Gastrocnemius medialis (tissue), 4 donors: ENCODE results near the gene ATG10. TPM values are rescaled to one million over a fixed set of nuclear protein-coding genes. Genes with fewer than 3 reads are reported as not detected.
"Not testable (repeated sequence)": the region's sequence is repeated elsewhere in the genome, so short reads cannot be mapped to it uniquely, and the experiment has no call there.

Experiments
- ATAC-seq, 2 donors: fragments of 150-250 bp; one replicate each; pipeline ENCODE4 v1.9.1; 2016
- DNase-seq, 2 donors: peaks; one replicate each; pipeline ENCODE4 v3.0.0-alpha.2; 2019
- H3K27ac ChIP-seq, 4 donors: fragments of 200-600 bp; sonication (generic); 1 replicate in 1 of 4; 2 replicates in 3 of 4; pipeline ENCODE4 v1.5.1; 2016 to 2018; ENCODE audit warnings: mild to moderate bottlenecking in 2 of 4, moderate library complexity in 1 of 4
- H3K27me3 ChIP-seq, 3 donors: fragments of 200-600 bp; sonication (generic) in 2 of 3; 1 replicate in 1 of 3; 2 replicates in 2 of 3; pipeline versions ENCODE4 v1.5.1 to v1.6.0; 2016 to 2019; ENCODE audit warnings: mild to moderate bottlenecking in 1 of 3, moderate library complexity in 1 of 3
- H3K36me3 ChIP-seq, 2 donors: fragments of 200-600 bp; sonication (generic) in 1 of 2; one replicate each; pipeline ENCODE4 v1.5.1; 2017 to 2018
- H3K4me1 ChIP-seq, 2 donors: fragments of 200-600 bp; sonication (generic) in 1 of 2; one replicate each; pipeline ENCODE4 v1.5.1; 2016 to 2017; ENCODE audit warnings: mild to moderate bottlenecking in 2 of 2
- H3K4me3 ChIP-seq, 4 donors: fragments of 200-600 bp; sonication (generic) in 3 of 4; 1 replicate in 1 of 4; 2 replicates in 3 of 4; pipeline ENCODE4 v1.5.1; 2016 to 2019; ENCODE audit warnings: mild to moderate bottlenecking in 2 of 4
- H3K9me3 ChIP-seq, 3 donors: fragments of 200-600 bp; sonication (generic) in 2 of 3; 1 replicate in 1 of 3; 2 replicates in 2 of 3; pipeline ENCODE4 v1.5.1; 2016 to 2019
- POLR2A ChIP-seq, 2 donors: fragments of 450-650 bp; IDR thresholded peaks; one replicate each; pipeline ENCODE4 v1.6.1; 2017; ENCODE audit warnings: antibody characterized with exemption in 2 of 2, mild to moderate bottlenecking in 2 of 2, moderate library complexity in 2 of 2
- in situ Hi-C, 4 donors: fragments of 200-750 bp; cut with MboI; loops; one replicate each; pipeline versions ENCODE4 v1.15.0 to v1.8.0; 2017; ENCODE audit warnings: low sequenced_read_pairs in 4 of 4
- intact Hi-C: fragments of 100-400 bp; cut with DNase I; formaldehyde crosslinking; loops from one replicate; pipeline ENCODE4 v1.15.1; 2023; ENCODE audit warnings: low total_unique reads
- total RNA-seq, 4 donors: library from RNA; depleted of rRNA; stranded (reverse); fragments of >200 nt; gene quantifications; one replicate each; pipeline versions ENCODE4 v1.1.0 to v1.2.3, GENCODE V29; 2016
- TF ChIP-seq, protein P1 (sequence below), 5 experiments: fragments of 450-650 bp in 3 of 5; fragments of 200-600 bp in 2 of 5; sonication (generic) in 2 of 5; IDR thresholded peaks in 4 of 5; conservative IDR thresholded peaks in 1 of 5; 1 replicate in 4 of 5; 2 replicates in 1 of 5; pipeline ENCODE4 v1.5.1; 2016 to 2019; ENCODE audit warnings: antibody characterized with exemption in 5 of 5, mild to moderate bottlenecking in 3 of 5, moderate library complexity in 3 of 5

The ATG10 gene
- total RNA-seq, 4 donors from 2014 or later, result 2.9 to 8.5 (median 6.0) TPM

DNA sequence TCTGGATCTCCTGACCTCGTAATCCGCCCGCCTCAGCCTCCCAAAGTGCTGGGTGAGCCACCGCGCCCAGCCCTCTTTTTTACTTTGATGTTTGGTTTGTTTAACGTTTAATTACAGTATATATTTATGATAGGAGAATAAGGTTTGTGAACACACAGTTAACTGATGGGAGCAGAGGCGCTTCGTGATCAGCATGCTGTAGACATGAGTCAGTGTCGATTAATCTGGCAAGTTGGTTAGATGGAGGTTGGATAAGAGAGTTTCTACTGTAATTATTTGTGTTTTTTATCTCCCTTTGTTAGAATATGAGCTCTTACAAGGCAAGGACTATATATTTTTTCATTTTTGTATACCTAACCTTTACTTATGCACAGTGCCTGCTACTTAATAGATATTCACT lies 14.3 kb downstream of the ATG10 start:
- H3K27me3 ChIP-seq, result no peaks in the 10 kb centered on the region
- no peak for DNase-seq
- TF ChIP-seq, protein P1, sequence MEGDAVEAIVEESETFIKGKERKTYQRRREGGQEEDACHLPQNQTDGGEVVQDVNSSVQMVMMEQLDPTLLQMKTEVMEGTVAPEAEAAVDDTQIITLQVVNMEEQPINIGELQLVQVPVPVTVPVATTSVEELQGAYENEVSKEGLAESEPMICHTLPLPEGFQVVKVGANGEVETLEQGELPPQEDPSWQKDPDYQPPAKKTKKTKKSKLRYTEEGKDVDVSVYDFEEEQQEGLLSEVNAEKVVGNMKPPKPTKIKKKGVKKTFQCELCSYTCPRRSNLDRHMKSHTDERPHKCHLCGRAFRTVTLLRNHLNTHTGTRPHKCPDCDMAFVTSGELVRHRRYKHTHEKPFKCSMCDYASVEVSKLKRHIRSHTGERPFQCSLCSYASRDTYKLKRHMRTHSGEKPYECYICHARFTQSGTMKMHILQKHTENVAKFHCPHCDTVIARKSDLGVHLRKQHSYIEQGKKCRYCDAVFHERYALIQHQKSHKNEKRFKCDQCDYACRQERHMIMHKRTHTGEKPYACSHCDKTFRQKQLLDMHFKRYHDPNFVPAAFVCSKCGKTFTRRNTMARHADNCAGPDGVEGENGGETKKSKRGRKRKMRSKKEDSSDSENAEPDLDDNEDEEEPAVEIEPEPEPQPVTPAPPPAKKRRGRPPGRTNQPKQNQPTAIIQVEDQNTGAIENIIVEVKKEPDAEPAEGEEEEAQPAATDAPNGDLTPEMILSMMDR (IDR thresholded peaks at IDR 0.05 in 4 of 5, conservative IDR thresholded peaks at IDR 0.05 in 1 of 5), result no peak
- no peak for TF ChIP-seq POLR2A (IDR thresholded peaks at IDR 0.05)
- no peaks in the 10 kb centered on the region for H3K4me1 ChIP-seq
- peaks cover 0 to 8% of the 10 kb centered on the region in 2 donors for H3K36me3 ChIP-seq
- intact Hi-C loops, result no loop called here
- in situ Hi-C loops, result no loop called here
- H3K4me3 ChIP-seq, result no peak overlapping the region
- no peaks in the 10 kb centered on the region for H3K9me3 ChIP-seq
- no peak for ATAC-seq
- H3K27ac ChIP-seq, result no peak overlapping the region

- no peak overlapping the region for H3K27ac ChIP-seq
These were observed 17.4 kb downstream of the ATG10 start for GRCh38 chr5:81989204-81989603.

GRCh38 chr5:81994679-81995078 lies 22.9 kb downstream of the ATG10 start:
- in situ Hi-C loops, result no loop called here
- H3K36me3 ChIP-seq, result peaks cover 0 to 3% of the 10 kb centered on the region in 2 donors
- DNase-seq, result no peak
- ATAC-seq, result no peak
- intact Hi-C loops, result no loop called here
- no peak for TF ChIP-seq POLR2A (IDR thresholded peaks at IDR 0.05)
- TF ChIP-seq, protein P1 (IDR thresholded peaks at IDR 0.05 in 4 of 5, conservative IDR thresholded peaks at IDR 0.05 in 1 of 5), result no peak
- no peak overlapping the region for H3K27ac ChIP-seq
- no peak overlapping the region for H3K4me3 ChIP-seq
- no peaks in the 10 kb centered on the region for H3K9me3 ChIP-seq
- H3K27me3 ChIP-seq, result no peaks in the 10 kb centered on the region
- no peaks in the 10 kb centered on the region for H3K4me1 ChIP-seq

More at GRCh38 chr5:81989204-81989603, 17.4 kb downstream of the ATG10 start:
- no peak for ATAC-seq
- DNase-seq, result no peak
- no peaks in the 10 kb centered on the region for H3K27me3 ChIP-seq
- no peak for TF ChIP-seq POLR2A (IDR thresholded peaks at IDR 0.05)
- TF ChIP-seq, protein P1 (IDR thresholded peaks at IDR 0.05 in 4 of 5, conservative IDR thresholded peaks at IDR 0.05 in 1 of 5), result no peak
- no peaks in the 10 kb centered on the region for H3K9me3 ChIP-seq
- no peaks in the 10 kb centered on the region for H3K4me1 ChIP-seq
- in situ Hi-C loops, result no loop called here
- peaks cover 0 to 11% of the 10 kb centered on the region in 2 donors for H3K36me3 ChIP-seq
- intact Hi-C loops, result no loop called here
- H3K4me3 ChIP-seq, result no peak overlapping the region

DNA sequence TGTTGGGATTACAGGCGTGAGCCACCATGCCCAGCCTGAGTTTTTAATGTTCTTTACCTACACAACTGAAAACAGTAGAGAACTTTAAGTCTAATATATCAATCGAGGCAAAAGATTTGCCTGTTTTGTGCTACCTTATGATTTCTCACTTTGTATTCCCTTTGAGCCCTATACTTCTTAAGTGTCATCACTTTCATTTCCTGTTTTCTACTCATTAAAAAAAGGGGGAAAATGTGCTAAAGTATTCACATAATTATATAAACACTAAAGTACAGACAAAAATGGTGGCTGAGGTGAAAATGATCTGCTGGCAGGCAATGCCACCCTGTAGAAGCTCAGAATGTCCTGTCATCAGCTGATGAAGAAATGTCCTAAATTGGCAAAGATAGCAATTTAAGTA lies 23.6 kb downstream of the ATG10 start:
- intact Hi-C loops, result no loop called here
- no peak overlapping the region for H3K4me3 ChIP-seq
- no peaks in the 10 kb centered on the region for H3K27me3 ChIP-seq
- ATAC-seq, result no peak
- no peak for DNase-seq
- TF ChIP-seq, protein P1 (IDR thresholded peaks at IDR 0.05 in 4 of 5, conservative IDR thresholded peaks at IDR 0.05 in 1 of 5), result no peak
- no peak for TF ChIP-seq POLR2A (IDR thresholded peaks at IDR 0.05)
- in situ Hi-C loops, result no loop called here
- no peaks in the 10 kb centered on the region for H3K9me3 ChIP-seq
- peaks cover 0 to 3% of the 10 kb centered on the region in 2 donors for H3K36me3 ChIP-seq
- no peak overlapping the region for H3K27ac ChIP-seq
- H3K4me1 ChIP-seq, result no peaks in the 10 kb centered on the region

GRCh38 chr5:82004511-82004910 lies 32.7 kb downstream of the ATG10 start:
- intact Hi-C loops (no loop called here), in situ Hi-C loops (no loop called here)
- TF ChIP-seq, protein P1 (IDR thresholded peaks at IDR 0.05 in 4 of 5, conservative IDR thresholded peaks at IDR 0.05 in 1 of 5), result no peak
- H3K9me3 ChIP-seq, result no peaks in the 10 kb centered on the region
- no peak overlapping the region for H3K27ac ChIP-seq
- H3K4me3 ChIP-seq, result no peak overlapping the region
- H3K4me1 ChIP-seq, result no peaks in the 10 kb centered on the region
- no peaks in the 10 kb centered on the region for H3K27me3 ChIP-seq
- no peaks in the 10 kb centered on the region for H3K36me3 ChIP-seq
- DNase-seq, result no peak
- no peak for ATAC-seq

DNA sequence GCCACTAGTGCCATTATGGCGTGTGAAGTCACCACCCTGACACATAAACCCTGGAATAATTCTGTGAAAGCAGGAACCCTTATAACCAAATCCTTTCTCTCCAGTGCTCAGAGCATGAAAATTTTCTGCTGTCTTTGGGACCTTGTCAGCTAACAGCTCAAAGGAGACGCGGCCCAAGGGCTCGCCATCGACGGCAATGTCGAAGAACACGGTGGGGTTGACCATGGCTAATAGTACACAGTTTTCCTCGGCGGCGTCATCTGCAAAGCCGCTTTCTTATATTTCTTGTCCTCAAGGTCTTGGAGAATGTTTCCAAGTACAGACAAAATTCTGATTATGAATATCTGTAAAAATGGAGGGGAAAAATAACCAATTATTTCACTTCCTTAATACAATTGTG lies 38.0 kb downstream of the ATG10 start:
- DNase-seq, H3K36me3 ChIP-seq, in situ Hi-C loops, intact Hi-C loops, H3K27ac ChIP-seq, H3K27me3 ChIP-seq, H3K9me3 ChIP-seq, ATAC-seq, H3K4me3 ChIP-seq, H3K4me1 ChIP-seq: not testable (repeated sequence)
